ENCODE measurements around the gene SERPINA1.

GRCh38 chr14:94345344-94346064 lies 42.9 kb downstream of the SERPINA1 start:
- no peak for TF ChIP-seq CTCF (conservative IDR thresholded peaks at IDR 0.05 in 1 of 2, IDR thresholded peaks at IDR 0.05 in 1 of 2; ENCODE audit: extremely low read depth in 1 of 2, insufficient read depth in 1 of 2, low read depth in 1 of 2, low read length in 2 of 2)
- TF ChIP-seq EZH2 (IDR thresholded peaks at IDR 0.05; ENCODE audit: borderline replicate concordance, low read length), result no peak
